Activated gamma-delta T cell treated with anti-CD3 and anti-CD28 coated beads, Interleukin-2, amount 50 U/mL, for 16 hours (primary cell): Measurements from ENCODE around the gene STK39.

Source experiments
- DNase-seq: peaks from one replicate; pipeline ENCODE4 v3.0.0-alpha.2; 2020; ENCODE audit warnings: low read depth

The STK39 gene

DNA sequence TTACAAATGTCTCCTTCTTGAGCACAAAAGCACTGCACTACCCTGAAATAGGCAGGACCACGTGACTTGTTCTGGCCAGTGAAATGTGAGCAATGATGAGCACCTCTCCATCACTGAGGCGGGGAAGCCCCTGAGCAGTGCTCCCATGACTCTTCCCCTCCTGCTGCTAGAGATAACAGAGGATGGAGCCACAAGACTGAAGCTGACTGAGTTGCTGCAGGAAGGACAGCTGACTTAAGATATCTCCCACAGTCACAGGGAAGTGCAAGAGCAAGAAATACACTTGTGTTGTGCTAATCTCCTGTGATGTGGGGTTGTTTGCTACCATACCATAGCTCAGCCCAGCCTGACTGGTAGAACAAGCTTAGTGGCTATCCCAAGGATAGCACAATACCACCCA is 38.7 kb downstream of the STK39 start:
- no peak for DNase-seq

- DNase-seq, result no peak
These were observed 39.5 kb downstream of the STK39 start for GRCh38 chr2:168207851-168208250.

GRCh38 chr2:168203762-168204693 is 43.4 kb downstream of the STK39 start:
- no peak for DNase-seq

DNA sequence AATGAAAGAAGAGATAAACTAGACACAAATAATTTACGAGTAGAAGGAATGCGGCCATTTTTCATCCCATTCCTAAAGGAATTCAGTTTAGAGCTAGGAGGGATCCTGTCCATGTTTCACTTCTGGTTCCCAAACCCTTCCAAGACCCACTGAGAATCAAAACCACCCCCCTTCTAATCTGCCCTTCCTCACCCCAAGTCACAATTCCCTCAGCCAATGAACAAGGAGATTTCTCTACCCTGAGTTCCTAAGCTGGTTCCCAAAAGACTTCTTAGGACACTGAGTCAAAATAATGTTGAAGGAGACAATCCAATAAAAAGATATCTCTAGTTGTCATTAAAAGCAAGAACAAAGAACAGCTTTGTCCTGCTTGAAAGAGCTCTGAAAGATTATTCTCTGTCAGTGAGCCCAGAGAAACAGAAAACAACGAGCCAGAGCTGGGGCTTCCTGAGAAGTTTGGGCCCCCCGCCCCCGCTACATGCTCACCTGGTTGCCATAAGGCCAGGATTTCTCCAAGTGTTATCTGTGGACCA is 45.7 kb downstream of the STK39 start:
- no peak for DNase-seq

DNA sequence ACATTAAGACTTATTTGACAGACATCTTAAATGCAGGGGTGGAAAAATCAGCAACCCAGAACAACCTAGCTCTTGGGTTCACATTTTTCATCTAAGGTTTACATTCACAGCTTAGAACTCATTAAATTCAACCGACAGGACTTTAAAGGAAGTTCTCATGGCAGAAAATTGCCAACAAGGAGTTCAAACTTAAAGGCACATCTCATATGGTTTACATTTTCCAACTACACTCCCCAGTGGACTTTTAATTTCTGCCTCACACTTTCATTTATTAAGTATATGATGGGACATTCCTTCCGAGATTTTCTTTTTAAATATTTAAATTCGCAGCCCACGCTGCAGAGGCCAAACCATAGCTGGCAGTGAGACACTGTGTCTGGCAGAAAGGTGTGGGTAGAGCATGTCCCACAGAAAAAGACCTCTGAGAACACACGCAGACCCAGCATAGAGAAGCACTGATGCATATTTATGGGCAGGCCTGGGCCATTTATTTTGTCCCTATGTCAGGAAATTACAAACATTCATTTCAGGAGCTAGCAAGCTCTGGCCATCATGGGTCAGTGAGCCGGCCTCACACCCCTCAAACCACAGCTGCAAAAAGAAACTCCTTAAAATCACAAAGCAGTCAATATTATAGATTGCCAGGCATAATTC is 46.3 kb downstream of the STK39 start:
- DNase-seq, result no peak

- DNase-seq, result no peak
These were observed 48.8 kb downstream of the STK39 start for GRCh38 chr2:168198476-168199207.

- no peak for DNase-seq
These were observed 50.6 kb downstream of the STK39 start for GRCh38 chr2:168196764-168197180.

GRCh38 chr2:168194784-168195522 is 52.4 kb downstream of the STK39 start:
- no peak for DNase-seq

GRCh38 chr2:168192839-168193616 is 54.4 kb downstream of the STK39 start:
- DNase-seq, result no peak

DNA sequence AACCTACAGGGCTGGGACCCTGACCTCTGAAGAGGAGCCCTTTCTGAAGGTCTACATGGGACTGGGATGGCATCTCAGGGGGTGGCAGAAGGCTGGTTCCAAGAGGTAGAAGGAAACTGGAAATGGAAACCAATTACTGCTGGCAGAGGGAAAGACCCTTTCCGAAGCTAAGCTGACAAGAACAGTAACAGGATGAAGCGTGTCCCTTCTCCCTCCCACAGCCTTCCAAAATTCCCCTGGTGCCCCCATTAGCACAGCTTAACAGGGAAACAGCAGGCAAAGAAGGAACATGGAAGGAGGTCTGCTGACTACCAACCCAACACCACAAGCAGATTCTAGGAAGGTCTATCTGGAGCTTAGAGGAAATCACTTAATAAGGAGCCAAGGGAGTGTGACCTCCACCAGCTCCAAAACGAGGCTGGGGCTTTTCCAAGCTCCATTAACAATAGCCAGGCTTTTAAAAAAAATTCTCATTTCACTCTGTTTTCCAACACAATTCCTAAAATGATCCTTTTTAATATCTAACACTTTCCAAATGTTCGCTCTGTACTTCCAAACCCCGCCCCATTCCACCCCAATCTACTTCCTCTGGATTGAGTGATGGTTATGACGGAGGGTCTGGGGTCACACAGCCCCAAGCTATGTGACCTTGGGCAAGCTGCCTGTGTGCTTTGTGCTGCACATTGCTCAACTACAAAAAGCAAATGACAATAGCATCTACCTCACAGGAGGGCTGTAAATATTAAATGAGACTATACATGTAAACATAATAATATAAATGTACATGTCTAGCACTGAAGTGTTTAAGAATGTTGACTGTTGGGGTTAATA is 55.2 kb downstream of the STK39 start:
- no peak for DNase-seq

- DNase-seq, result no peak
These were observed 56.6 kb downstream of the STK39 start for GRCh38 chr2:168190590-168191336.

DNA sequence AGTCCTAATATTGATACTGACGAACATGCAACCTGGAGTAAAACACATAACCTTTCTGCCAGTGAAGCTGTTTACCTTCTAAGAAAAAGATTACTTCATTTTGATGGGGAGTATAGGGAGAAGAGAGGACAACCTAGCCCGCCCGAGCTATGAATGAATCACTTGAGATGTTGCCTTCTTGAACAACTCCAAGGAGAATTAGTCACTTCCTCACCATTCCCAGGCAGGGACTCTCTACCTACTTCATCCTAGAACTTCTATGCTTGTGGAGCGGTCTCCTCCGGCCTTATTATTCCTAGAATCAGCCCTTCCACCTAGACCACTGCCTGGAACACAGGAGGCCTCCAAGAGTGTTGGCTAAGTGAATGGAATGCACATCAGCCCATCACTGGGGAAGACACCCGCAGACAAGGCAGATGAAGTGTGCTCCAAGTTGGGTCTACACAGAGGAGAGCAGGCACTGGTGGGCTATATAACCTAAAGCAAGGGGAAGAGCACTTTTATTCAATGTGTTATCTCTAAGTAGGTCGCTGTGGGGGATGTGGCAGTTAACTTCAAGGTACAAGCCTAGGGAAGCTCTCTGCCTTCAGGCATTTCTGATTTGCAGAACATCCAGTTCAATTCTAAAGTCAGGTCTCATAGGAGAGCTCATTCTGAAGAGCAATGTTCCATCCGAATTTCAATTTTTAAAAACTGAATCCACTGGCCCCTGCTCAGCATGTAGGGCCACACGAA is 57.4 kb downstream of the STK39 start:
- DNase-seq, result no peak

GRCh38 chr2:168188002-168188401 is 59.4 kb downstream of the STK39 start:
- DNase-seq, result no peak

DNA sequence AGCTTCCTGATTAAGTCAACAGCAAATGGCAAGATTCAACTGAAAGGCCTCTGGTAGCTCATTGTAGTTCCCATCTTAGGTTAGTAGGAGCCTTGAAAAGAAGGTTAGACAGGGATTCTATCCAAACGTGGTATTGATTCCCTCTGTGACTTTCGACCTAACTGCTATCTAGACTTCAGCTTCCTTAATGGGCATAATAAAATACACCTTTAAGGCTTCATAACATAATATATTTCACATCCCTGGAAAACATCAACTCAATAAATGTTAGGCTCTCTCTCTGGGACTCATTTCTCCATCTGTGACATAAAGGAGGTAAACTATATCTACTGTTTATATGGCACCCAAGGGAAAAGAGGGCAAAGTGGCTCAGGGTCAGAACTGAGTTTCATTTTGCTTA is 60.9 kb downstream of the STK39 start:
- no peak for DNase-seq

DNA sequence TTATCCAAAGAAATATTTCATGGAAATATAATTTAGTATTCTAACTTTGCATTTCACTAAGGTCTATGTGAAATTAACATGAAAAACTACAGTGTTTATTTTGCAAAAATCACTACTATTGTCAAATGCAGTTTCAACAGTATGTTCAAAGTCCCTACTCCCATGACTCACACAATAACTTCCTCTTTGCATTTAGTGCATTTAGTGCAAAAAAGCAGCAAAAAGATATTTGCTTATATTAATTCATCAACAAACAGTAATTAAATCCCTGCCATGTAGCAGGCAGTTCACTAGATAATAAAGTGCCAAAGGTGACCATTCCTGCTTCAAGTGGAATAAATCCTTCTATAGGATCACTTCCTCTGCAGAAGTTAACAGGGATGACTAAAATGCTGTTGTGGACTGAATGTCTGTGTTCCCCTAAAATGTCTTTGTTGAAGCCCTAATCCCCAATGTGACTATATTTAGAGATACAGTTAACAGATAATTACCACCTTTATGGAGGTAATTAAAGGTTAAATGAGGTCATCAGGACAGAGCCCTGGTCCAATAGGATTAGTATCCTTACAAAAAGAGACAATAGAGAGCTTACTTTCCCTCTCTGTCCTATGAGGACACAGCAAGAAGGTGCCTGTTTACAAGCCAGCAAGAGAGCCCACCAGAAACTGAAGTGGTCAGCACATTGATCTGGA is 61.7 kb downstream of the STK39 start:
- no peak for DNase-seq

- no peak for DNase-seq
These were observed 62.5 kb downstream of the STK39 start for GRCh38 chr2:168184681-168185513.
